Measurements from ENCODE around the gene REXO2.

REXO2 gene

GRCh38 chr11:114441921-114442320 lies 2.7 kb downstream of the REXO2 start:
- TF ChIP-seq, protein P1, sequence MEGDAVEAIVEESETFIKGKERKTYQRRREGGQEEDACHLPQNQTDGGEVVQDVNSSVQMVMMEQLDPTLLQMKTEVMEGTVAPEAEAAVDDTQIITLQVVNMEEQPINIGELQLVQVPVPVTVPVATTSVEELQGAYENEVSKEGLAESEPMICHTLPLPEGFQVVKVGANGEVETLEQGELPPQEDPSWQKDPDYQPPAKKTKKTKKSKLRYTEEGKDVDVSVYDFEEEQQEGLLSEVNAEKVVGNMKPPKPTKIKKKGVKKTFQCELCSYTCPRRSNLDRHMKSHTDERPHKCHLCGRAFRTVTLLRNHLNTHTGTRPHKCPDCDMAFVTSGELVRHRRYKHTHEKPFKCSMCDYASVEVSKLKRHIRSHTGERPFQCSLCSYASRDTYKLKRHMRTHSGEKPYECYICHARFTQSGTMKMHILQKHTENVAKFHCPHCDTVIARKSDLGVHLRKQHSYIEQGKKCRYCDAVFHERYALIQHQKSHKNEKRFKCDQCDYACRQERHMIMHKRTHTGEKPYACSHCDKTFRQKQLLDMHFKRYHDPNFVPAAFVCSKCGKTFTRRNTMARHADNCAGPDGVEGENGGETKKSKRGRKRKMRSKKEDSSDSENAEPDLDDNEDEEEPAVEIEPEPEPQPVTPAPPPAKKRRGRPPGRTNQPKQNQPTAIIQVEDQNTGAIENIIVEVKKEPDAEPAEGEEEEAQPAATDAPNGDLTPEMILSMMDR (IDR thresholded peaks at IDR 0.05; ENCODE audit: low read depth, low read length) = no peak
- DNase-seq (ENCODE audit: extremely low read depth, low read depth) = no peak

GRCh38 chr11:114442536-114442935 lies 3.3 kb downstream of the REXO2 start:
- TF ChIP-seq, protein P1 (IDR thresholded peaks at IDR 0.05; ENCODE audit: low read depth, low read length) = no peak
- DNase-seq (ENCODE audit: extremely low read depth, low read depth) = no peak

- TF ChIP-seq, protein P1 (IDR thresholded peaks at IDR 0.05; ENCODE audit: low read depth, low read length) = no peak
- DNase-seq (ENCODE audit: extremely low read depth, low read depth) = no peak
These were observed 8.2 kb downstream of the REXO2 start for GRCh38 chr11:114447444-114447843.

DNA sequence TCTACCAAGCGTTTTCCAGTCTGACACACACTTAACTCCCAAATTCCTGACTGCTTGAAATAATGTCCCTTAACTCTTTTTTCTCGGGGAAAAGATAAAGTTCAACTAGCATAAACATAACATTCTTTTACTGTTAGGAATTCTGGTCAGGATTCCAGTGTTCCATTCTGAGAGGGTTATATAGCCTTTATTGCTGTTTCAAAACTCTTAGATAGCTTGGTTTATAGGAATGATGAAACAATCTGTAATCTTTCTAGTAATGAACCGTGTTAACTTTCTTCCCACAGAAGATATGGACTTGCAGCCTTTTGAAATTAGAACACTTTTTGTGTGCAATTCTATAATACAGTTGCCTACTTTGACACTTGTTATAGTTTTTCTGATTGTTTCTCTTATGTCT lies 8.6 kb downstream of the REXO2 start:
- TF ChIP-seq, protein P1 (IDR thresholded peaks at IDR 0.05; ENCODE audit: low read depth, low read length) = no peak

GRCh38 chr11:114448749-114449482 lies 9.6 kb downstream of the REXO2 start:
- TF ChIP-seq, protein P1 (IDR thresholded peaks at IDR 0.05; ENCODE audit: low read depth, low read length) = no peak
- DNase-seq (ENCODE audit: extremely low read depth, low read depth) = no peak

More for the DNA sequence above, 8.6 kb downstream of the REXO2 start:
- peak; percentile 57 for DNase-seq (ENCODE audit: extremely low read depth, low read depth)

DNA sequence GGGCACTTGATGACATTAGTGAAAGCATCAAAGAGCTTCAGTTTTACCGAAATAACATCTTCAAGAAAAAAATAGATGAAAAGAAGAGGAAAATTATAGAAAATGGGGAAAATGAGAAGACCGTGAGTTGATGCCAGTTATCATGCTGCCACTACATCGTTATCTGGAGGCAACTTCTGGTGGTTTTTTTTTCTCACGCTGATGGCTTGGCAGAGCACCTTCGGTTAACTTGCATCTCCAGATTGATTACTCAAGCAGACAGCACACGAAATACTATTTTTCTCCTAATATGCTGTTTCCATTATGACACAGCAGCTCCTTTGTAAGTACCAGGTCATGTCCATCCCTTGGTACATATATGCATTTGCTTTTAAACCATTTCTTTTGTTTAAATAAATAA lies 10.6 kb downstream of the REXO2 start:
- DNase-seq (ENCODE audit: extremely low read depth, low read depth) = no peak
- TF ChIP-seq, protein P1 (IDR thresholded peaks at IDR 0.05; ENCODE audit: low read depth, low read length) = no peak

DNA sequence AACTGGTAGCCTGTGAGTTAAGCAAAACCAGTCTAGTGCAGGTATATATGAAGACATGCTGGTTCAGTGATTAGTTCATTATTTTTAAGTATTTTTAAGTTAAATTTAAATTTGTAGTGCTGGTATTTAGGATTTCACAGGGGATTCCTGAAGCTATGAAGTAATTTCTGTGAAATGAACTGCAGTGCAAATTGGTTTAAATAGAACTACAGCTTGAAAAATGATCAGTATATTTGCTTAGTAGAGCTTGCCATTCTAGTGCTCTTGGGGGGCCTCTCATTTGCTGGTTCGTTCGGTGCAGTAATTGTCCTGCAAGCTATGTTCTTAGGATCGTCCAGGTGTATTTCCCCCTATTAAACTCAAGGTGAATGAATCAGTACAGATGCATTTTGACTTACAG lies 13.1 kb downstream of the REXO2 start:
- TF ChIP-seq, protein P1 (IDR thresholded peaks at IDR 0.05; ENCODE audit: low read depth, low read length) = no peak

More for the DNA sequence above, 13.1 kb downstream of the REXO2 start:
- DNase-seq (ENCODE audit: extremely low read depth, low read depth) = no peak
